Psoas muscle (tissue), 8 donors: Measurements from ENCODE around the gene ZFHX2. TPM values are rescaled to one million over a fixed set of nuclear protein-coding genes. Genes with fewer than 3 reads are reported as not detected.
A peak's percentile ranks its signal among the peaks of the same experiment; 100 is the strongest.

Experiments
- ATAC-seq, 4 donors: fragments of 200-7000 bp; cut with Tn5 transposase; one replicate each; pipeline ENCODE4 v1.9.1; 2020; ENCODE audit warnings: moderate library complexity in 3 of 4, mild to moderate bottlenecking in 2 of 4
- DNase-seq, 2 donors: peaks; one replicate each; pipeline ENCODE4 v3.0.0-alpha.2; 2020
- H3K27ac ChIP-seq: fragments of 200-600 bp; one replicate; pipeline ENCODE4 v1.8.0; 2022
- H3K27me3 ChIP-seq, 3 donors: fragments of 200-600 bp in 1 of 3; one replicate each; pipeline versions ENCODE4 v1.6.1 to v1.8.0; 2013 to 2022; ENCODE audit warnings: low read length in 2 of 3, mild to moderate bottlenecking in 2 of 3, moderate library complexity in 1 of 3; ENCODE audit not compliant: insufficient read depth in 3 of 3
- H3K36me3 ChIP-seq, 2 donors: fragments of 200-600 bp in 1 of 2; one replicate each; pipeline versions ENCODE4 v1.6.1 to v1.8.0; 2013 to 2022; ENCODE audit warnings: low read depth in 1 of 2, mild to moderate bottlenecking in 1 of 2, moderate library complexity in 1 of 2; ENCODE audit not compliant: insufficient read depth in 1 of 2
- H3K4me1 ChIP-seq: fragments of 200-600 bp; one replicate; pipeline ENCODE4 v1.8.0; 2022
- H3K4me3 ChIP-seq: fragments of 200-600 bp; one replicate; pipeline ENCODE4 v1.8.0; 2022; ENCODE audit warnings: mild to moderate bottlenecking
- H3K9me3 ChIP-seq: fragments of 200-600 bp; one replicate; pipeline ENCODE4 v1.8.0; 2022
- WGBS, 3 donors: extraction: QIAGEN DNeasy Blood & Tissue Kit; methylation state at CpG; one replicate each; pipeline versions ENCODE4 v1.1.6 to v1.1.7; 2013; 5-methylcytosine and 5-hydroxymethylcytosine counted together
- intact Hi-C, 2 donors: fragments of 100-400 bp; cut with DNase I; formaldehyde crosslinking; loops; one replicate each; pipeline versions ENCODE4 v1.11.0 to v1.14.2; 2022
- polyA plus RNA-seq, 3 donors: library from polyadenylated mRNA; stranded (reverse); fragments of 200-250 nt; gene quantifications; one replicate each; pipeline ENCODE4 v1.2.3, GENCODE V29; 2013
- total RNA-seq, 4 donors: library from RNA; stranded (reverse); fragmentation: NEBNext Ultra II Directional in 2 of 4; extraction: Animal tissue kit (Norgen Biotek cat#: 25700) in 2 of 4; gene quantifications; one replicate each; pipeline versions ENCODE4 v1.2.1 to v1.2.4, GENCODE V29; 2021 to 2023
- TF ChIP-seq, protein P1 (sequence below): fragments of 200-600 bp; IDR thresholded peaks from one replicate; pipeline ENCODE4 v1.8.0; 2022; ENCODE audit warnings: antibody characterized with exemption
- donor health status: healthy with polysubstance abuse.
- donor health status: DM: no; HTN: no; CAD: no; lungs with moderate emphysema.
- donor health status: Bipolar disorder and iron deficiency.
- donor health status: healthy.
- donor health status: DM: yes; HTN: yes; CAD: no.
- donor health status: DM: no; HTN: no; CAD: no.
- donor health status: DM: no; HTN: no; CAD: no.
- donor health status: DM: yes; HTN: yes; CAD: no.

ZFHX2 gene
- total and polyA plus RNA-seq, 7 donors, result 0.11 to 2.9 (median 0.65) TPM

DNA sequence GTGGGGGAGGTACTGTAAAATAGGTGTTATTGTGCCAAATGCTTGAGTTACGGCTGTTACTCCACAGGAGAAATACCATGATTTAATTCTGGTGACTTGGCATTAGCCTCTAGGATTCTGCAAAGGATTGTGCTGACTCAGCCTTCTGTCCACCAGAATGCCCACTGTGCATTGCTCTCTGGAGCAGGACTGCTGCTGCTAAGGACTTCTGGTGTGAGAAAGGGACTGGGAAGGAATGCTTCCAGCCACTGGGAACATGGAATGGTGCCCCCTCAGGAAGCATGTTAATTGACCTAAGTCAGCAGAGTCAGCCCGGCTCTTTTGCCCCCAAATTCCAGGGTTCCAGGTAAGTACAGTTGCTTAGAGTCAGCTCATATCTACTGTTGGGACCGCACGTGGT lies 32.9 kb downstream of the ZFHX2 start:
- no peaks in the 10 kb centered on the region for H3K9me3 ChIP-seq
- no peak overlapping the region for H3K4me3 ChIP-seq
- intact Hi-C loops, result no loop called here
- no peaks in the 10 kb centered on the region for H3K27me3 ChIP-seq
- H3K36me3 ChIP-seq, result no peaks in the 10 kb centered on the region
- WGBS, 3 donors, result 65 to 70% (median 67%) methylated on average over 4 of the region's 4 CpGs
- ATAC-seq (no peak), DNase-seq (no peak)
- no peaks in the 10 kb centered on the region for H3K4me1 ChIP-seq
- TF ChIP-seq, protein P1, sequence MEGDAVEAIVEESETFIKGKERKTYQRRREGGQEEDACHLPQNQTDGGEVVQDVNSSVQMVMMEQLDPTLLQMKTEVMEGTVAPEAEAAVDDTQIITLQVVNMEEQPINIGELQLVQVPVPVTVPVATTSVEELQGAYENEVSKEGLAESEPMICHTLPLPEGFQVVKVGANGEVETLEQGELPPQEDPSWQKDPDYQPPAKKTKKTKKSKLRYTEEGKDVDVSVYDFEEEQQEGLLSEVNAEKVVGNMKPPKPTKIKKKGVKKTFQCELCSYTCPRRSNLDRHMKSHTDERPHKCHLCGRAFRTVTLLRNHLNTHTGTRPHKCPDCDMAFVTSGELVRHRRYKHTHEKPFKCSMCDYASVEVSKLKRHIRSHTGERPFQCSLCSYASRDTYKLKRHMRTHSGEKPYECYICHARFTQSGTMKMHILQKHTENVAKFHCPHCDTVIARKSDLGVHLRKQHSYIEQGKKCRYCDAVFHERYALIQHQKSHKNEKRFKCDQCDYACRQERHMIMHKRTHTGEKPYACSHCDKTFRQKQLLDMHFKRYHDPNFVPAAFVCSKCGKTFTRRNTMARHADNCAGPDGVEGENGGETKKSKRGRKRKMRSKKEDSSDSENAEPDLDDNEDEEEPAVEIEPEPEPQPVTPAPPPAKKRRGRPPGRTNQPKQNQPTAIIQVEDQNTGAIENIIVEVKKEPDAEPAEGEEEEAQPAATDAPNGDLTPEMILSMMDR, result no peak
- no peak overlapping the region for H3K27ac ChIP-seq

DNA sequence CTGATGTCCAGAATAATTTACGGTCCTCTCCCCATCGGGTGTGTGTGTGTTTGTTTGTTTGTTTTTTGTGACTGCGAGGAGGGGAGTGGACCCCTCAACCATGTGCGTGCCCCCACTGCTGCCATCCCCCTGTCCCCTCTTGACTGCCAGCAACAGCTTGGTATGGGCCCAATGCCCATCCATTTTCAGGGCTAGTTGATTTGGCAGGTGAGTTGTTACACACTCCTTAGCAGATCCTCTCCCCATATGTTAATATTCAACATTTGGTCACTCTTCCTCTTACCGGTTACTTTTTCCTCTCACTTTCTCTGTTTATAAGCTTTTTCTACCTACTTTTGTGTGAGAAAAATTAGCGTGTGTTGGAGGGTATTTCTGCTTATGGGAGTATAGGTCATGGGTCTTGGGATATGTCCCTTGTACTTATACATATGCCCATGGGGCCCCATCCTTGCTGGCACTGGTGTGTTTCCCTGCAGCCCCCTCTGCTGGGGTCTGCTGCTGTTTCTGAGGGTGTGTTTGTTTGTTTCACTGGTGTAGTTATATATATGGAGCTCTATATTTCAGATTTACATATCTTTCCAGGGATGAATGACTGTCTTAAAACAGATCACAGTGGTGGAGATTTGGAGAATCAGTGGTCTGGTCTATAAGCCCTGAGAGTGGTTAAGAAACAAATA lies 33.8 kb downstream of the ZFHX2 start:
- H3K27me3 ChIP-seq, result no peaks in the 10 kb centered on the region
- H3K27ac ChIP-seq, result no peak overlapping the region
- WGBS, 3 donors, result 71 to 79% (median 78%) methylated on average over 6 of the region's 6 CpGs
- no peak overlapping the region for H3K4me3 ChIP-seq
- H3K4me1 ChIP-seq, result no peaks in the 10 kb centered on the region
- H3K36me3 ChIP-seq, result no peaks in the 10 kb centered on the region
- DNase-seq (no peak), ATAC-seq (no peak)
- H3K9me3 ChIP-seq, result no peaks in the 10 kb centered on the region
- TF ChIP-seq, protein P1, result no peak
- intact Hi-C loops, result no loop called here

DNA sequence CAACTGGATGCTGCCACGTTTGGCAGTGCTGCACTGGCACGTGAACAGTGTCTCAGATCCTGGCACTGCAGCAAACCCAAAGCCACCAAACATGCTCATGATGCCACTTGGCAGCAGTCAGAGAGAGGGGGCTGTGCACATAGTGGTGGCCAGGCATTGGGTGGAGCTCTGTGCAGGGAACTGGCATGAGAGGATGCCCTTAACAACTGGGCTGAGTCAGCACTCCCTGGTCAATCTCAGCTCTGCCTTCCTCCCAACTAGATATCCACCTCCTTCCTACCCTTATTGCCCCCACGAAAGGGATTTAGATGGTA lies 37.0 kb downstream of the ZFHX2 start:
- intact Hi-C loops, result no loop called here
- ATAC-seq, result peak in 1 of 4 donors; percentile 21
- no peak for DNase-seq

DNA sequence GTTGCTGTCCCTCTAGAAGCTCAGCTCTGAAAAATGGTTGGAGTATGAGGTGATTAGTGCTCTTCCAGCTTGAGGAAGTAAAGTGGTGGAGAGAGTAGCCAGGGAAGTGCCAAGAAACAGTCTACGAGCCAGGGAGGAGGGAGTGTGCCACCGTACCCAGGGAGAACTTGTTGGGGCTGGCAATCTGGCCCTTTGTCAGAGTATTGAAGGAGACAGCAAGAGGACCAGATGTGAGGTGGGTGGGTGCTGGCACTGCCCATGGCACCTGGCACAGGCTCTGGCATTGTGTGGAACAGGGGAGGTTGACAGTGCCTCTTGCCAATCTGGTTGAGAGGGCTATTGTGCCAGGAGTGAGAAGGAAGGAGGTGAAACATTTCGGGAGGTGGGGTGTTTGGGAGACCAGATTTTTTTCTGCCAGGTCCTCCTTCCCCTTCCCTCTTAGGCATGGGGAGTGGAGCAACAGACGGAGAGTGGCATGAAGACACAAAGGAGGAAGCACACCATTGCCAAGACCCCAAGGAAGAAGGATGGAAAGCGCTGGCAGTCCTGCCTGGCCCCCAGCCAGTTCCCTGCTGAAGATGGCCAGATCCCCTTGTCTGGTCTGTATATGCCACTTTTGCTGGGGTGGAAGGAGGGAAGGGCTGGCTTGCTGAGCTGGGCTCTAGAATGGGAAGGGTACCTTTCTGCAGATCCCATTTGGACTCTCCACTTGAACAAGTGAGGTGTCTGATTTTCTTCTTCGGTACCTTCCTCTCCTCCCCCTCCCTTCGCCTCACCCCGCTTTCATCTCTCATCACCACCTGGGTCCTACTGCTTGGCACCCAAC lies 37.5 kb downstream of the ZFHX2 start:
- TF ChIP-seq, protein P1, result no peak
- 32 to 52% (median 38%) methylated on average over 7 to 8 of the region's 8 CpGs for WGBS, 3 donors
- Histone ChIP-seq H3K4me3 (no peak overlapping the region), H3K36me3 (no peaks in the 10 kb centered on the region), H3K4me1 (no peaks in the 10 kb centered on the region), H3K27ac (no peak overlapping the region), H3K27me3 (peaks cover 0 to 9% (median 0%) of the 10 kb centered on the region in 3 donors), H3K9me3 (no peaks in the 10 kb centered on the region)
- DNase-seq (no peak), ATAC-seq (no peak)
- intact Hi-C loops, result no loop called here

More for the DNA sequence above, 37.0 kb downstream of the ZFHX2 start:
- H3K4me3 ChIP-seq, result no peak overlapping the region
- 28 to 64% (median 34%) methylated on average over 3 of the region's 3 CpGs for WGBS, 3 donors
- H3K36me3 ChIP-seq, result no peaks in the 10 kb centered on the region
- H3K27me3 ChIP-seq, result peaks cover 0 to 9% (median 0%) of the 10 kb centered on the region in 3 donors
- no peaks in the 10 kb centered on the region for H3K9me3 ChIP-seq
- TF ChIP-seq, protein P1, result no peak
- no peak overlapping the region for H3K27ac ChIP-seq
- no peaks in the 10 kb centered on the region for H3K4me1 ChIP-seq
